ENCODE data around the gene C4orf51. TPM values are rescaled to one million over a fixed set of nuclear protein-coding genes. Genes with fewer than 3 reads are reported as not detected.

C4orf51 gene
- total RNA-seq: not detected in 2 replicates

GRCh38 chr4:145679991-145680455, at the start of gene C4orf51:
Gene C4orf51, plus strand, starts transcription at chr4:145680146. Its CDS starts 58 bp downstream, at chr4:145680204.

Other genes starting within 250 kb of the C4orf51 start
- 45.3 and 47.6 TPM in 2 replicates for gene SMAD1, start 198.3 kb upstream of the C4orf51 start, total RNA-seq
- gene MMAA, start 60.8 kb upstream of the C4orf51 start, total RNA-seq: 4.6 and 7.4 TPM in 2 replicates